Measurements from ENCODE around the gene WSB1. TPM values are rescaled to one million over a fixed set of nuclear protein-coding genes. Genes with fewer than 3 reads are reported as not detected.

The WSB1 gene
- total and polyA plus RNA-seq, 2 of the 8 experiments (the other 6 are each of a cell fraction or from before 2014, with no cell fraction given), result 113 to 140 TPM

GRCh38 chr17:27354051-27354490 lies 60.2 kb downstream of the WSB1 start:
- Histone ChIP-seq H3K18ac (ENCODE audit: extremely low read depth, low read length) (peak overlapping the region; percentile 55), H3K27me3 (replicated peaks in 1 of 4; ENCODE audit: control insufficient read depth in 3 of 4, extremely low read depth in 1 of 4, insufficient read depth in 3 of 4, low read length in 3 of 4) (no peaks in the 10 kb centered on the region), H2BK120ac (replicated peaks; ENCODE audit: low read depth, low read length) (no peak overlapping the region), H3K79me2 (ENCODE audit: control insufficient read depth in 1 of 2, insufficient read depth in 2 of 2, low read length in 2 of 2) (no peaks in the 10 kb centered on the region), H3K23ac (ENCODE audit: insufficient read length) (no peak overlapping the region), H2AFZ (ENCODE audit: low read length) (peak overlapping the region; percentile 77; the same call in 1 of the 2 replicates), H4K91ac (replicated peaks; ENCODE audit: insufficient read length, low read length) (peak overlapping the region; percentile 93), H3K36me3 (ENCODE audit: control insufficient read depth in 2 of 4, insufficient read depth in 4 of 4, low read length in 3 of 4) (no peaks in the 10 kb centered on the region), H3K4me3 (ENCODE audit: extremely low read depth in 1 of 4, insufficient read depth in 2 of 4, low read depth in 3 of 4, low read length in 4 of 4) (peak overlapping the region; percentile 6 to 94 (median 38); a peak in 6 of 8 replicates), H2BK20ac (ENCODE audit: low read length) (no peak overlapping the region), H3K4me1 (replicated peaks in 1 of 4; ENCODE audit: control insufficient read depth in 3 of 4, insufficient read depth in 4 of 4, low read length in 3 of 4) (peaks cover 0 to 7% (median 4%) of the 10 kb centered on the region in 4 experiments; a peak in 3 of 7 replicates), H4K8ac (ENCODE audit: extremely low read depth, insufficient read depth, low read length) (peak overlapping the region; percentile 94), H3K23me2 (ENCODE audit: low read depth, low read length) (peaks cover 4% of the 10 kb centered on the region; the same call in 1 of the 2 replicates), H3K56ac (replicated peaks; ENCODE audit: insufficient read length, low read depth, low read length) (peak overlapping the region; percentile 63), H2AK5ac (ENCODE audit: low read depth, low read length) (no peak overlapping the region), H3K9ac (replicated peaks in 1 of 4; ENCODE audit: extremely low read depth in 1 of 4, low read depth in 3 of 4, low read length in 3 of 4) (no peak overlapping the region), H3K4me2 (ENCODE audit: insufficient read depth in 1 of 2, low read depth in 2 of 2, low read length in 2 of 2) (peak overlapping the region; percentile 38 to 78), H3K9me3 (ENCODE audit: insufficient read depth in 2 of 2, low read depth in 1 of 2, low read length in 1 of 2) (no peaks in the 10 kb centered on the region), H4K20me1 (replicated peaks in 1 of 2; ENCODE audit: control insufficient read depth in 1 of 2, insufficient read depth in 2 of 2, low read length in 2 of 2) (no peaks in the 10 kb centered on the region), H3K14ac (ENCODE audit: insufficient read length) (no peak overlapping the region), H2BK12ac (ENCODE audit: low read depth, low read length) (peak overlapping the region; percentile 68; the same call in 1 of the 2 replicates), H2BK15ac (ENCODE audit: low read length) (peak overlapping the region; percentile 61; the same call in 1 of the 2 replicates), H4K5ac (ENCODE audit: insufficient read length, low read depth, low read length) (peak overlapping the region; percentile 28), H3K4ac (replicated peaks; ENCODE audit: insufficient read length, low read depth, low read length) (no peak overlapping the region), H3K79me1 (ENCODE audit: low read depth, low read length) (peaks cover 2% of the 10 kb centered on the region; the same call in 1 of the 2 replicates), H2BK5ac (ENCODE audit: low read depth, low read length) (peak overlapping the region; percentile 52; the same call in 1 of the 2 replicates), H3K27ac (ENCODE audit: low read depth, low read length) (no peak overlapping the region)
- DNase-seq (ENCODE audit: low read depth in 1 of 2, low spot score in 2 of 2) (no peak), FAIRE-seq (no peak)
- CTCF ChIA-PET (ENCODE audit: partially characterized antibody), result interaction anchor here (0.6 to 4.6 kb wide), 25 partner anchors 9 to 301 kb away, joined by 3 to 42 read pairs (median 4); no protein-coding TSS in a partner anchor
- POLR2A ChIA-PET (ENCODE audit: partially characterized antibody), result interaction anchor here (0.6 to 2.2 kb wide), 3 partner anchors 10 to 31 kb away, joined by 3 to 6 read pairs (median 3); no protein-coding TSS in a partner anchor
- WGBS, 2 experiments (ENCODE audit: extremely low coverage in 1 of 2, insufficient coverage in 1 of 2, insufficient read length in 1 of 2, insufficient replicate concordance in 2 of 2, low coverage in 1 of 2, low lambda C conversion rate in 2 of 2, missing lambda C conversion rate in 1 of 2), result 35% methylated on average over 19 of the region's 19 CpGs; no CpG with 5 or more reads in 1 of the 2 experiments
- no peak for TF ChIP-seq EGR1 (IDR thresholded peaks at IDR 0.05; ENCODE audit: borderline replicate concordance, low read depth, low read length)
- TF ChIP-seq E2F6 (IDR thresholded peaks at IDR 0.05), result peak; percentile 33; the same call in 1 of the 2 replicates
- TF ChIP-seq YY1 (IDR thresholded peaks at IDR 0.05; ENCODE audit: low read depth, low read length), result no peak
- no peak for TF ChIP-seq ATF3 (IDR thresholded peaks at IDR 0.05; ENCODE audit: insufficient read depth, low read depth, low read length)
- TF ChIP-seq SAP30 (IDR thresholded peaks at IDR 0.05; ENCODE audit: insufficient read depth, insufficient replicate concordance, low read length), result no peak
- TF ChIP-seq POLR2A (IDR thresholded peaks at IDR 0.05; ENCODE audit: control extremely low read depth in 1 of 2, low read depth in 2 of 2, low read length in 2 of 2), result no peak
- TF ChIP-seq CBX8 (IDR thresholded peaks at IDR 0.05; ENCODE audit: borderline replicate concordance, low read depth, low read length), result no peak
- no peak for TF ChIP-seq EP300 (IDR thresholded peaks at IDR 0.05; ENCODE audit: borderline replicate concordance in 1 of 2, low read depth in 2 of 2, low read length in 2 of 2)
- TF ChIP-seq KDM5A (IDR thresholded peaks at IDR 0.05; ENCODE audit: low read length), result no peak
- TF ChIP-seq USF2 (IDR thresholded peaks at IDR 0.05; ENCODE audit: low read length), result no peak

All from H1 (cell line).